Measurements from ENCODE around the gene DHRS3.

Gene DHRS3

DNA sequence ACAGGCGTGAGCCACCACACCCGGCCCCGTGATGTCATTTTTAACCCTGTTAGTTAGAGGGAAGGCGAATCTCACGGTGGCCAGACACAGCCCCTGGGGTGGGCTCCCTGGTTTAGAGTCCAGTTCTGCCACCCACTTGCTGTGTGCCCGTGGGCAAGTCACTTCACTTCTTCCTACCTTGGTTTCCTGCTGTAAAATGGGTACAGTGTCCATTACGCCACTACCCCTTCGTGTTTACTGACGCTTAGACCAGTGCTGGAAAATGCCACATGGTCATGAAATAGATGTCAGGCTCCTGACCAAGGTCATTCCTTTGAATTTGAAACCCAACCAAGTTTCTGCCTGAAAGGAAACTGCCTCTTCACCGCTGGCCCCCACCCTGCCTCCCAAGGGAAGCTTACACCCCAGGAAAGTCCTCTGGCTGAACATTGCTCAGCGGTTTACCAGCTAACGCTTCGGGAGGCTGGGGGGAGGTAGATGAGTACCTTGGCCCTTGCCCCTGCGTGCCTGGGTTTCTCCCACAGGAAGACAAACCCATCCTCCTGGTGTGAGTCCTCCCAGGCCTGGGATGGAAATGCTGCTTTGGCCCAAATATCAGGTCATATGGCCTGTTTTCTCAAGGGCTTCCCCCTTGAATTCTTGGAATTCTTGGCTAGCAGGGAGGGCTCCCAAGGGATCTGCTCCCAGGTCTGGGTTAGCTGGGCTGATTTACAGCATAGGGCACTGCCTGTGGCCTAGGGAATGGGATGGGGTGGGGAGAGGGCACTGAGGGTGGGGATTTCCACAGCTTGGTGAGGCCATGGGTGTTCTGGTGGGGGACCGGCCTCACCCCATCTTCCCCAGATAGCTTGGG, 18.3 kb upstream of the DHRS3 start:
- DNase-seq = peak in 1 of 2 experiments; percentile 44

DNA sequence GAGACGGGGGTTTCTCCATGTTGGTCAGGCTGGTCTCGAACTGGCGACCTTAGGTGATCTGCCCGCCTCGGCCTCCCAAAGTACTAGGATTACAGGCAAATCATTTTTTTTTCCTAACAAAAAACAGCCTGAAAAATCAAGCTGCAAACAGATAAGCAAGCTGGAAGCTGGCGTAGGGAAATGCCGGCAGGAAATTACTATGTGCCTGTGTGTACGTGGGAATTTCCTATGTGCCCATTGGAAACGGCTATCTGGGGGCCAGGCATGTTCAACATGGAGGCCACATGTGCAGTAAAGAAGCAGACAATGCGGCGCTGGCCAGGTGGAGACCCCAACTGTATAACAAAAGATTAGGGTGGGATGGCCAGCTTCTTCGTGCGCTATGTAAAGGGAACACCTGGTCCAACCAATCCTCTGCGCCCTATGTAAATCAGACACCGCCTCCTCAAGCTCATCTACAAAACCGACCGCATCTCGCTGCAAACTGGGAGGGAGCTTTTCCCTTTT, 16.7 kb upstream of the DHRS3 start:
- DNase-seq = no peak

DNA sequence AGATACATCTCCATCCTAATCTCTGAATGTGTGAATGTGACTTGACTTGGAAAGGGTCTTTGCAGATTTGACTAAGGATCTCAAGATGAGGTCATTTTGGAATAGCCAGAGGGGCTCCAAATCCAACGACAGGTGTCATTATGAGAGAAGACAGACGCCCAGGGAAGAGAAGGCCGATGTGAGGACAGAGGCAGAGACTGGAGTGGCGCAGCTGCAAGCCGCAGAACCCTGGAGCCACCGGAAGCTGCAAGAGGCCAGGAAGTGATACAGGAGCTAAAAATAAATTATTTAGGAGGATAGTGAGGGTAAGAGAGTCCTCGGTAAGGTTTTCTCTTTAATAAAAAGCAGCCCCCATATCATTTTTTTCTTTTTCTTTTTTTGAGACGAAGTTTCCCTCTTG, 16.1 kb upstream of the DHRS3 start:
- no peak for DNase-seq

DNA sequence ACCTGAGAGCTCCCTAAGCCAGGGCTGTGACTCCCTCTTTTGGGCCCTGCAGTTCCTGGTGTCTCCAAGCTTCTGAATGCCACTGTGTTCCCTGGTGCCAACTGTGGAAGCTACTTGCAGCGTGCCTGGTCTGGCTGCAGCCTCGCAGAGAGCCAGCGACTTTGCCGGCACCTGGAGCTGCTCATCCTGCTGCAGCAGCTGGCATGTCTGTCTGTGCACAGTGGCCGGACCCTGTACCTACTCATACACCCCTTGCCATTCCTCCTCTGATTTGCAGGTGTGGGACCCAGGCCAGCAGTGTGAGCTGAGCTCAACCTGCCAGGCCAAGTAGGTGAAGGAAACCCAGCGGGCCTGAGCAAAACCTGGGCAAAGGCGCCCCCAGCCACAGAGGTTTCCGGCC, 13.6 kb upstream of the DHRS3 start:
- DNase-seq = no peak

DNA sequence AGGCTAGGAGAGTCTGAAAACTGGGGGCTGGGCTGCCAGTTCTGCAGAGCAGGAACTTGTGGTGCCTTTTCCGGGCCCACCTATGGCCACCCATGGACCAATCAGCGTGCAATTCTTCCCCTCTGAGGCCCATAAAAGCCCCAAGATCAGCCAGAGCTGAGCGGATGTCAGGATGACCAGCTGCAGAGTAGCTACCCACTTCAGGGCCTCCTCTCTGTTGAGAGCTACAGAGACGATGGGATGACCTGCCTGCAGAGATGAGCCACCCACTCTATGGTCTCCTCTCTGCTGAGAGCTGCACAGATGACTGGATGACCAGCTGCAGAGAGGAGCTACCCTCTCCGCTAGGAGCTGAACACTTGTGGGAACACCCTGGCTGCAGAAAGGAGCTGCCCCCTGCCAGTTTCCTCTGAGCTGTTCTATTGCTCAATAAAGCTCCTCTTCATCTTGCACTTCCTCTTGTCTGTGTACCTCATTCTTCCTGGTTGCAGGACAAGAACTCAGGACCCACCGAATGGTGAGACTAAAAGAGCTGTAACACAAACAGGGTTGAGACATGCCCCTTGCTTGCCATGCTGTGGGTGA, 13.0 kb upstream of the DHRS3 start:
- no peak for DNase-seq

DNA sequence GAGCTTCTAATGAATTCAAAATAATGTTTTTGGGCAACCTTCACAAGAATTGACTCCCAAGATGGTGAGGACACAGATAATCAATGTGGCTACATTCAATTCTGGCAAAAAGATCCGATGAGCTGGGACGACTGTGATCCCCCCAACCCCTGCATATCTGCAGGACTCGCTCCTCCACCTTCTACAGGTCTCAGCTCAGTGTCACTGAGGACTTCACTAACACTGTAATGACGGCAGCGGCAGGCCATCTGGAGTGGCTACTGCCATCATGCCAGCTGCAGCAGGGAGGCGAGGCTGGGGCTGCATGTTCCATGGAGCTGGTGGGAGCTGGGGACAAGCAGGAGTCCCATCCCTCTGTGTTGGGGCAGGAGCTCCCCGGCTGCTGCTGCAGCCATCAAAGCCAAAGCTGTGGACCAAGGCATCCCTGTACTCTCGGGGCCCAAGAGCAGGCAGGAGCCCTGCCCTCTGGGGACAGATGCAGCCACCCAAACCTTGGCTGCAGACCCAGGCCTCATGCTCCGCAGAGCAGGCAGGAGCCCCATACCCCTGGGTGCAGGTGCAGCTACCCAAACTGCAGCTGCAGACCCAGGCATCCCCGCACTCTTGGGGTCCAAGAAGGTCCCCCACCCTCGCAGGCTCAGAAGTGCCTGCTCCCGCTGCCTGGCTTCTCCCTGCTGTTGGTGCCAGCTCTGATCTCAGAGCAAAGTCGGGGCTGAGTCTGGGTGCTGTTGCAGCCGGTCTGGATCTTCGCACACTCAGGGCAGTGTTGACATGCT, 12.2 kb upstream of the DHRS3 start:
- DNase-seq = no peak

DNA sequence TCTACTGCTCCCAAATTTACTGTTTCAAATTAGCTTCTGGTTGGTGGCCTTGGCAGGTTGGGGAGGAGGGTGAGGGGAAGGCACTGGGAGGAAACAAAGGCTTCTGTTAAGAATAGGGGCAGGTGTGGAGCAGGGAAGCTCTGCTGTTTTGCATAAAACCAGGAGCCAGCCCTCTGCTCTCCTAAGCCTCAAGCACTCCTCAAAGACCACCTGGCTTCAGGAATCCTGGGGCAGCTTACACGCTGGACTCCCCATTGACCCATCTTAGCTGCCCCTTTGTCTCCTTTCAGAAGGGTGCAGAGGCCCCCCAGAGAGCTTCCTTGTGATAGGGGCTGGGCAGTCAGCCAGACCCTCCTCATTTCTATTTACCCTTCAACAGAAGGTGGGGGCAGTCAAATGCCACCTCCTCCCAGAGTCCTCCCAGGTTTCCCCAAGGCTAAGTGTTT, 11.5 kb upstream of the DHRS3 start:
- DNase-seq = no peak

DNA sequence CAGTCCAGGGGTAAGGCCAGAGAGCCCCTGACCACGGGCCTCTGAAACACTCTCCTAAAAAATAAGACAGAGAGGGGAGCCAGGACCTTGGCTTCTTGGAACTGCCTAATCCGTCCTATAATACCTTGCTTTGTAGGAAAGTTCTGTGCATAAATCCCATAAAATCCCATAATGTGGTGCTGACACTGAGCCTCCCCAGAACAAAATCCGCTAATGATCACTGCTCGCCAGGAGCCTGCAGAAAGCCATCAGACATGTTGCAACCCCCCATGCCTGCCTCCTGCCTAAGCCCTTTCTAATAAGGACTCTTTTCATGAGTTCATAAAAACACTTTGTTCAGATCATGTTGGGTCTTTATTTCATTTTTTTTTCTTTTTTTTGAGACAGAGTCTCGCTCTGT, 9.3 kb upstream of the DHRS3 start:
- no peak for DNase-seq

DNA sequence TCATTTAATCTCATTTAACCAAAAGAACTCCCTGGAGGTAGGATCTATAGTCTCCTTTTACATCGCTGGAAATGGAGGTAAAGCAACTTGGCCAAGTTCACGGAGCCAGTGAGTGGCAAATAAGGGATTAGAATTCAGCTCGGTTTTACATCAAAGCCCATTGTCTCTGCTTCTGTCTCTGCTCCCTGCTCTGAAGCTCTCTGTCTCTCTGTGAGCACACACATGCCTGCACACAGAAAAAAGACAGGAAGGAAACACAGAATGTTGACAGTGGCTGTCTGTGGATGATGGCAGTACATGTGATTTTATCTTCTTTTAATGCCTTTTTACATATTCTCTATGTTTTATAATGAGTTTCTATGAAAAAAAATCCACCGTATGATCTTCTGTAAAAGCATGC, 8.9 kb upstream of the DHRS3 start:
- DNase-seq = no peak

DNA sequence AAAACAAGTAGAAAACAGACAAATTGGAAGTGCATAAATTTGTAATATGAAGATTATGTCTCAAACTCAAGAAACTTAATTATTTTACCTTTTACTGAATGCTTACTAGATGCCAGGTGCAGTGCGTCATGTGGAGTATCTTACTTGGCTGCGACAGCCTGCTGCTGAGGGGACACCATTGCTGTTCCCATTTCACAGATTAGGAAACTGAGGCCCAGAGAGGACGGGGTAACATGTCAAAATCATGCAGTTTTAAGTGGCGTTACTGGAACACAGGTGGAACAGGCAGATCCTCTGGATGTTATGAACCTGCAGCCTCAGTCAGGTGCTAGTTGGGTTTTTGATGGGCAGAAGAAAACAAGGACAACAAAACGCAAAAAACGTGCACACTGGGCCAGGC, 7.3 kb upstream of the DHRS3 start:
- no peak for DNase-seq

DNA sequence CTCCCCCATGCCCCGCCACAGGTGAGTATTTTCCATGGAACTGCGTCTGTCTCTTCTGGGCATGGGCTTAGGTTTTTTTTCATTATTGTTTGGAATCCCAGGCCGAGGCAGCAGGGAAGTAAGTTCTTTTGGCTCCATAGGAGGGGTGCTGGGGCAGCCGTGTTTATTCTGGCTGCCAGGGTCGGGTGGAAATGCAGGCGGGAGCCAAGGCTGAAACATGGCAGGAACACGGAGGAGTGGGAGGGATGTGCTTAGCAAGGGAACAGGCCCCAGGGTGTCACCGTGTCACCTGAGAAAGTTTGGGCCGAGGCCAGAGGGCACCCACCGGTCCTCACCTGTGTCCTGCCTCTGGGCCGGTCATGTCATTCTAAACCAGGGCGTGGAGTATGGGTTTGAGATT, 4.5 kb upstream of the DHRS3 start:
- DNase-seq = no peak

DNA sequence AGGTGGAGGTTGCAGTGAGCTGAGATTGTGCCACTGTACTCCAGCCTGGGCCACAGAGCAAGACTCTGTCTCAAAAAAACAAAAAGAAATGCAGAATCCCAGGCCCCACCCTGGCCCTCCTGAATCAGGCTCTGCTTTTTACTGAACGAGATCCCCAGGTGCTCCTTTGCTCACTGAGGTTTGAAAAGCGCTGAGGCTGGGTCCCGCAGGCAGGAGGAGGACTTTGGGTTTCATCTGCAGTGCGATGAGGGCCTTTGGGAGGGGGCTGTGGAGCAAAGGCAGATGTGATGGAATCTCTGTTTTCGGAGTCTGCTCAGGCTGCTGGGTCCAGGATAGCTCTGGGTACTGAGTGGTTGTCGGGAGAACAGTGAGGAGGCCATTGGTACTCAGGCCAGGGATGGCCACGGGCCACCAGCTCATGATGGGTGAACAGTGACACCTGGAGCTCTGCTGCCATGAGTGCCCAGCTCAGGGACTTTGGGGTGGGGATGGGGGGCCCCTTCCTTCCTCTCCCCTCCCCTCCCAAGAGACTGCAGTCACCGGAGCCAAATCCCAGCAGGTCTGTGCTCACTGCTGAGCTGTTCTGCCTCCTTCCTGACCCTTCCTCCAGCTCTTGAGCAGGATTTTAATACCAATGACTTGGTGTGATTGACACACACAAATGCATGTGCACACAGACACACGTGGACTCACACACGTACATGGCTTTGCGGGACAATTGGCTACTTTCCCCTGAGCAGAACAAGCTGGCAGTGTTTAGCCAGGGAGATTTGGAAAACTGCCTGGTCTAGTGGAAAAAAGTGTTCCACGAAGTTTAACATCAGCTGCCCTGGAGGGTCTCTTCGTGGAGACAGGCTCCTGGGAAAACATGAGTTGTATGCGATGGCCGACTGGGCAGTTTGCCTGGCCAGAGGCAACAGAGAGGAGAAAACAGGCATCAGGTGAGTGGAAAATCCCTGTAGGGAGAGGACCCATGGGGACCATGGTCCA, 3.6 kb upstream of the DHRS3 start:
- no peak for DNase-seq

DNA sequence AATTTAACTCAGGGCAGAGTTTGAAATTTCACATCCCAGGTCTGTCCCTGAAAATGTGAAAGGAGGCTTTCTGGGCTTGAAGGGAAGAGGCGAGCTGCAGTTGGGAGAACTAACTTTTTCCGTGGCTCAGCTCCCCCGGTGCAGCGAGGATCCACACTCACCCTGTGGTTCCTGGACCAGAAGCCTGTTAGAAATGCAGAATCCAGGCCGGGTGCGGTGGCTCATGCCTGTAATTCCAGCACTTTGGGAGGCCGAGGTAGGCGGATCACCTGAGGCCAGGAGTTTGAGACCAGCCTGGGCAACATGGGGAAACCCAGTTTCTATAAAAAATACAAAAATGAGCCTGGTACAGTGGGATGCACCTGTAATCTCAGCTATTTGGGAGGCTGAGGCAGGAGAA, 2.9 kb upstream of the DHRS3 start:
- DNase-seq = no peak

DNA sequence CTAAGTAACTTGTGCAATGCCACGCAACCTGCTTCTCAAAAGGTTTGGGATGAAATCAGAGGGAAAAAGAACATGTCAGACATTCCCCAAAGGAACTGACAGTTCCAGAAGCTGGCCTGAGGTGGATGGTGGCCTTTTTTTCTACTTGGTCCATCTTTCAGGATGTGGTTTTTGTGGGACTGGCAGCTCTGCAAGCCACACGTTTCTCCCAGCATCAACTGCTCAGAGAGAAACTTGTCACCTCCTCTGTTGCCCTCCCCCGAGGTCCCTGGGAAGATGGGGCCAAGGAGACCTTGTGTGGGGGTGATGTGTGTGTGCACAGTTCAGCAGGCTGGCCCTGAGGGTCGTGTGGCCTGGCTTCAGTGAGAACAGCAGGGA, 2.5 kb upstream of the DHRS3 start:
- DNase-seq = no peak

DNA sequence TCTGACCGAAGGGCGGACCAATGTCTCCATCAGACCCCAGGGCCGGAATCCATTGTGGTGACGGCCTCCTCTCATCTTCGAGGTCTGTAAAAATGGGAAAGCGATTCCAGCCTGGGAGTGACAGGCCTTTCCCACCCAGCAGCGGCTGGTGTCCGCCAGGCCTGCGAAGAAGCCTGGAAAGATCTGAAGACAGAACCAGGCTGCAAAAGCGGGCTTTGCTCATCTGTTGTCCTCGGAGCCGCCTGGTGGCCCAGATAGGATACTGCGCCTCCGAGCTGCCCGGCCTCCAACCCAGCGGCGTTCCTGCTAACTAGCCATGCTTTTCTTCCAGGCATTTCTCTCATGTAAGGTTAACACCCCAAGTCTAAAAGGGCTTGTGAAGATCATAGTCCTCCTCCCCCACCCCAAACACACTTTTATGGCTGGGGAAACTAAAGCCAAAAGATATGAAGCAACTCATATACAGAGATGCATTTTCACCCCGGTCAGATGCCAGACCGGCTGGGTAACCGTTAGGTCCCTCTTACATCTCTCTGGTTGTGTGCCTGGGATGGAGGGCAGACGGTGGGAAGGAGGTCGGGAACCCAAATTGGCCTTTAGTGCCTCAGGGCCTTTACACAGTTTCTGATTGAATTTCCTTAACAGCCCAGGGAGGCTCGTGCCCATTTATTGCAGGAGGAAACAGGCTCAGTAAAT, 1.9 kb upstream of the DHRS3 start:
- peak; percentile 63 to 90 for DNase-seq

DNA sequence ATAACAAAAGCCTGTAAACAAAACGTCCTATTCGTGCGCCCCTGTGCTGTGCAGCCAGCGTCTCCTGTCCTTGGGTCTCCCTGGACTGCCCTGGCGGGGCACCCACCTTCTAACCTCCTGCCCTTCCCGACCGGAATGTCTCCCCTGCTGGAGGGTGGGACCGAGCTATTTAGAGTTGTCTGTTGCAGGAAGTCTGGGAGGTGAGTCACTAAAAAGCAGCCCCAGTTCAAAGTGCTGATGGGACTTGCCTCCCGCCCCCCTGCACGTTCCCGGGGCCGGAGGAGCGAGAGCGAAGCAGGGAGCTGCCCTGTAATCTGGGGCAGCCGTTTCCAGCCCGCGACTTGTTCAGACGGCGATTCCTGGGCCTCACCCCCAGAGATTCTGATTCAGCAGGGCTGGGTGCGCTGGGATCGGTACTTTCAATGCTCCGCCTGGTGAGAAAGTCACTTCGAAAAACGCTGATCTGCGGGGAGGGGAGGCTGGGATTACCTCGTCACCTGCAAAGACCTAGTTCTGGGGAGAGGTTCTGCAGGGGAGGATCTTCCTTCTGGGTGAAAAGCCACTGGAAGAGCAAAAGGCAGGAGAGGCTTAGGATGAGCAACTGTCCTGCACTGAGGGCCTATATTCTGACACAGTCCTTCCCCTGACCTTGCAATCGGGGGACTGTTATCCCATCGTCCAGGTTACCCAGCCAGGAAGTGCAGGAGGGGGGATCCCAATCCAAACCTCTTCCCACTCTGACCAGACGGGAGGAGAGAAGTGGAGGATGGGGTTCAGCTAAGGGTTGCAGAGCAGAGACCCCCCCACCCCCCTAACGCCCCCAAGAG, 1.2 kb upstream of the DHRS3 start:
- DNase-seq = no peak

DNA sequence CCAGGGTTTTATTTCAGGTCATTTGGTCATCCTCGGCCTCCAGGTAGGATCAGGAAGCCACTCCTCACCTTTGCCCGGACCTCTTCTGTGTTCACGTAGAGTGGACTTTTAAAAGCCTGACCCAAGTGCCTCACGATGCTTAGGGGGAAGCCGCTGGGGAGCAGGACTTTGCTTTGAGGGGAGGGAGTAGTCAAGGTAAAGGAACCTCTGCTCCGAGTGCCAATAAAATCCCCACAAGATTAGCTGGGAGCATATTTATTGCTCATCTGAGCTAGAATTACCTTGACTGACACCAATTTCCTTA, 603 bp upstream of the DHRS3 start:
- DNase-seq = no peak

DNA sequence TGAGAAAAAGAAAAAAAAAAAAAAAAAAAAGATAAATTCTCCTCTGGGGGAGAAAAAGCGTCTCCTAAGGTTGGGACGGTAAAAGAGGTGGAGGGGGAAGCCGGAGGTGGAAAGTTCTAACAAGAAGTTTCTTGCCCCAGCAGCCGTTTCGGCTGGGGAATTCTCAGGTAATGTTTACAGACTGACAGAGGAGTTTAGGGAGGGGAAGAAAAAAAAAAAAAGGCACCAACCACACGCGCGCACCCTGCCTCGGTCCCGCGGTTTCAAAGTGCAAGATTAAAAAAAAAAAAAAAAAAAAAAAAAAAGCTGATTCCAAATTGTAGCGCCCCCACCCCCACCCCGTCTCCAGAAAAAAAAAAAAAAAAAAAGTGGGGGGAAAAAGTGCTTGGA, 504 bp downstream of the DHRS3 start:
- DNase-seq = no peak

DNA sequence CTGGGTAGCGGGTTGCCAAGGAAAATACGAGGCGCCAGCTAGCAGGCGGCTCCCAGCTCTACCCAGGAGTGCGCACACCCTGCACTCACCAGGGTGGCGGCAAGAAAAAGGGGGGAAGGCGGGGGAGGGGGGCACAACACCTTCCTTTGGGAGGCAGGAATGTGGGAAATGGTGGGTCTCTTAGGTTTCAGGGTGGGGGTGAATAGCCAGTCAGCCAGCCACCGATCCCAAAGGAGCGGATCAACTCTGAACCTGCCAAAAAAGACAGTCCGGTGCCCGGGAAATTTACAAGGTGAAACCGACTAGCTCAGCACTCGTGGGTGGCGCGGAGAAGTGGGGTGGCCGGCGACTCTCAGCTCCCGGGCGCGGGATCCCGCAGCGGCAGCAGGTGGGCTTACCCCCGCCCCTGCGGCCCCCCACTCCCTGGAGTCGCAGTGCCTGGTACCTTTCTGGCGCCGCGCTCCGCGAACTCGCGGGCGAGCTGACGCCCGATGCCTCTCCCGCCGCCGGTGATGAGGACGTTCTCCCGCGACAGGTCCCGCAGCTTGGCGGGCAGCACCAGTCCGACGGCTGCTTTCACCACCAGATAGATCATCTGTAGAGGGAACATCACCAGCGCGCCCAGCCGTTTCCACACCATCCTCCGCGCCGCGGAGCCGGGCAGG, 1.2 kb downstream of the DHRS3 start:
- no peak for DNase-seq

DNA sequence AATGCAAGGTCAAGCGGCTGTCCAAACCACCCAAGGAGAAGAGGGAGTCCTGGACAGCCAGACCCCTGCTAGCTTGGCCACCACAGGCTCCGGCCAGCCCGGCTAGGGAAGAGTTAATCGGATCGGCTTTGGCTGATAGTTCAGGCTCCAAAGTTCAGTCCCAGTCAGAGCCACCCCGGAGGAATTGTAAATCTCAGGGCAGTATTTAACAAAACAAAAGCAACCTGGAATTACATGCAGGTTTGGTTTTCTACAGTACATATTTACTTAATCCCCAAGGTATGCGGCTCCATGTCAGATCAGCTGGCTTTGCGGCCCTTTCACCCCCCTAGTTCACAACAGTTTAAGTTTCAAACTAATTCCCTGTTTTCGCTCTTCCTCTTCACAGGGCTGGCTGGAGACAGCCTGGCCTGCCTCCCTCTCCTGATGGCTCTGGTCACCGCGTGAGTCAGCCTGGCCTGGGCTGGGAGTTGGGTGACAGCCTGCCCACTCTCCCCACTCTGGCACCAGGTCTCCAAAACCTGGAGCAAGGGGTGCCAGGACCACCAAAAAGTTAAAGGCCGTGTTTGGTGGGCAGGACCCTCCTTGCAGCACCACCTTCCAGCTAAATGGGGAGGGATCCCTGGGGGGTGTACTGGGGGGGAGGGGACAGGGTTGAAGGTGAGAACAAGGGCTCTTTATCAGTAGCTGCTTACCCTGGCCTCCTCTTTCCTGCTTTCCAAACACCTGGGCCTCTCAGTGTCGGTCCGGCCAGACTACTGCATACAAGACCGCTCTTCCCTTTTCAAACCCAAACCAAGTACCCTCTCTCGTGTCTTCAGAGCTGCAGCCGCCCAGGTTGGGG, 1.9 kb downstream of the DHRS3 start:
- DNase-seq = no peak

Data from NCI-H446 (cell line).